DOHH2 (cell line): Measurements from ENCODE around the gene NRAP.

Experiments used
- H3F3A ChIP-seq: fragments of 200-600 bp; sonication (generic), shearing (Covaris generic); 2 replicates; pipeline ENCODE4 v1.6.0; 2016; ENCODE audit warnings: antibody characterized with exemption, mild to moderate bottlenecking; ENCODE audit not compliant: control insufficient read depth, insufficient read depth
- H3K27ac ChIP-seq: fragments of 200-600 bp; sonication (generic); 2 replicates; pipeline ENCODE4 v1.5.1; 2014; ENCODE audit warnings: low read depth, mild to moderate bottlenecking, low read length, moderate library complexity
- H3K27me3 ChIP-seq: fragments of 200-600 bp; sonication (generic); 2 replicates; pipeline ENCODE4 v1.6.1; 2014; ENCODE audit warnings: mild to moderate bottlenecking, low read length, mixed read lengths; ENCODE audit not compliant: control insufficient read depth
- H3K36me3 ChIP-seq: fragments of 200-600 bp; sonication (generic); 2 replicates; pipeline ENCODE4 v1.6.1; 2014; ENCODE audit warnings: mild to moderate bottlenecking, low read length, moderate library complexity, mixed read lengths; ENCODE audit not compliant: control insufficient read depth
- H3K4me1 ChIP-seq: fragments of 200-600 bp; sonication (generic); 2 replicates; pipeline ENCODE4 v1.6.1; 2014; ENCODE audit warnings: mild to moderate bottlenecking, low read length, mixed read lengths; ENCODE audit not compliant: control insufficient read depth
- H3K4me2 ChIP-seq: fragments of 200-600 bp; sonication (generic); 2 replicates; pipeline ENCODE4 v1.6.0; 2014; ENCODE audit warnings: mild to moderate bottlenecking, low read length, moderate library complexity
- H3K4me3 ChIP-seq: fragments of 200-600 bp; sonication (generic); 2 replicates; pipeline ENCODE4 v1.5.1; 2014; ENCODE audit warnings: mild to moderate bottlenecking, low read length, mixed read lengths
- H3K79me2 ChIP-seq: fragments of 200-600 bp; sonication (generic); 2 replicates; pipeline ENCODE4 v1.6.1; 2014; ENCODE audit warnings: mild to moderate bottlenecking, low read length, mixed read lengths; ENCODE audit not compliant: control insufficient read depth
- H3K9me2 ChIP-seq: fragments of 200-600 bp; sonication (generic); replicated peaks from 2 replicates; pipeline ENCODE4 v1.6.1; 2014; ENCODE audit warnings: mild to moderate bottlenecking, low read length, mixed read lengths; ENCODE audit not compliant: control insufficient read depth
- H3K9me3 ChIP-seq: fragments of 200-600 bp; sonication (generic); 2 replicates; pipeline ENCODE4 v1.6.1; 2014; ENCODE audit warnings: antibody characterized with exemption, low read length, mixed read lengths; ENCODE audit not compliant: control insufficient read depth, insufficient read depth
- H4K20me1 ChIP-seq: fragments of 200-600 bp; sonication (generic); 2 replicates; pipeline ENCODE4 v1.6.0; 2014; ENCODE audit warnings: low read depth, mild to moderate bottlenecking, antibody characterized with exemption, low read length, moderate library complexity; ENCODE audit not compliant: control insufficient read depth, insufficient read depth
- EZH2phosphoT487 ChIP-seq: fragments of 200-600 bp; sonication (generic); IDR thresholded peaks from 2 replicates; pipeline ENCODE4 v1.6.1; 2017; ENCODE audit warnings: borderline replicate concordance, mild to moderate bottlenecking, antibody characterized with exemption, low read length, moderate library complexity, mixed read lengths
- TF ChIP-seq, protein P1 (sequence below): fragments of 200-600 bp; sonication (generic); IDR thresholded peaks from one replicate; pipeline ENCODE4 v1.5.1; 2014; ENCODE audit warnings: antibody characterized with exemption, mild to moderate bottlenecking, low read depth, low read length; ENCODE audit not compliant: poor library complexity, severe bottlenecking

Gene NRAP

DNA sequence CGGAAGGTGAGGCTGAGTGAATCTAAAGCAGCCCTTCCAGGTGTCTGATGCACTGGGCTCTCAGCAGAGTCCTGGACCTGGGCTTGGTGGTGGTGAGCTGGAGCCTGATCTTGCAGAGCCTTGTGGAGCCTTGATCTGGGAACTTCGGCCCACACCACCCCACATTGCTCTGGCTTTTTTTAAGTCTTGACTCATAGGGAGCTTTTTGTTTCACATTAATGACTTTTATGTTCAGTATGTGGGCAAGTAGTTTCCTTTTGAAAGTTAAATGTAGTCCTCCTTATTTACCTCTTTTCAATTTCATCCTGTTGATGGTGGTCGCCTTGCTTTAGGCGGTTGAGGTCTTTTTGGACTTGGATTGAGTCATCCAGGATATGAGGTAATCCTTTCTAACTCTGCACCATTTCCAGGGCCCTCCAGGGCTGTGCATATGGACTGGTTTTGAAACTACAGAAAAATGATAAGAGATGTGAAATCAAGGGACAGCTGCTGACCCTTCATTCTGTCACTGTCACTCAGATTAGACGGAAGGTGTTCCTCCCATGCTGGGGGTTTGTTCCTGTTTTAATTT lies 2.9 kb upstream of the NRAP start:
- Histone ChIP-seq H3K4me1 (no peaks in the 10 kb centered on the region), H3K27me3 (no peaks in the 10 kb centered on the region), H3K4me2 (no peak overlapping the region), H3F3A (no peaks in the 10 kb centered on the region), H3K79me2 (no peaks in the 10 kb centered on the region), H3K27ac (no peak overlapping the region), H4K20me1 (no peaks in the 10 kb centered on the region), H3K4me3 (no peak overlapping the region), H3K9me2 (no peaks in the 10 kb centered on the region), H3K36me3 (no peaks in the 10 kb centered on the region), H3K9me3 (no peaks in the 10 kb centered on the region)
- TF ChIP-seq, protein P1, sequence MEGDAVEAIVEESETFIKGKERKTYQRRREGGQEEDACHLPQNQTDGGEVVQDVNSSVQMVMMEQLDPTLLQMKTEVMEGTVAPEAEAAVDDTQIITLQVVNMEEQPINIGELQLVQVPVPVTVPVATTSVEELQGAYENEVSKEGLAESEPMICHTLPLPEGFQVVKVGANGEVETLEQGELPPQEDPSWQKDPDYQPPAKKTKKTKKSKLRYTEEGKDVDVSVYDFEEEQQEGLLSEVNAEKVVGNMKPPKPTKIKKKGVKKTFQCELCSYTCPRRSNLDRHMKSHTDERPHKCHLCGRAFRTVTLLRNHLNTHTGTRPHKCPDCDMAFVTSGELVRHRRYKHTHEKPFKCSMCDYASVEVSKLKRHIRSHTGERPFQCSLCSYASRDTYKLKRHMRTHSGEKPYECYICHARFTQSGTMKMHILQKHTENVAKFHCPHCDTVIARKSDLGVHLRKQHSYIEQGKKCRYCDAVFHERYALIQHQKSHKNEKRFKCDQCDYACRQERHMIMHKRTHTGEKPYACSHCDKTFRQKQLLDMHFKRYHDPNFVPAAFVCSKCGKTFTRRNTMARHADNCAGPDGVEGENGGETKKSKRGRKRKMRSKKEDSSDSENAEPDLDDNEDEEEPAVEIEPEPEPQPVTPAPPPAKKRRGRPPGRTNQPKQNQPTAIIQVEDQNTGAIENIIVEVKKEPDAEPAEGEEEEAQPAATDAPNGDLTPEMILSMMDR = no peak

DNA sequence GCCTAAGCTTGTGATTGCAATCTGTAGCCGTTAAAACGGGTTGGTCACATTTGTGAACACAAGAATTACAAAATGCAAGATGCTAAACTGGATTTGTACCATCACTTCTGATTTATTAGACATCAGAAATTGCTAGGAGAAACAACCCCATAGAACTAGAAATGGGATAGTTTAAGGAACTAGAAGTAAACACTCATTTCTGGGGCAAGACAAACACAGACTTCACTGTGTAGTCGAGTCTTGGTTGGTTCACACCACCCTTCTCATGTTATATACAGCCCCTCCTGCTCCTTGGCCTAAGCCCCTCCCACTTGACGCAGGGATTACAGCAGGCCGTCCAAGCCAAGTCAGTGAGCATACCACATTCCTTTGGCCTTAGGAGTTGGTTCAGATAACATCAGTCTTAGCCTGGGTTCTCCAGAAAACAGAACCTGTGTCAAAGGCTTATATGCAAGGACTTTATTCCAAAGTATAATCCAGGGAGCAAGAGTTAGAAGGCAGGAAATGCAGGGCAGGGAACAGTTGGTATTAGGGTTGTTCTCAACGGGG lies 2.0 kb upstream of the NRAP start:
- H4K20me1 ChIP-seq = no peaks in the 10 kb centered on the region
- H3K36me3 ChIP-seq = no peaks in the 10 kb centered on the region
- no peak overlapping the region for H3K27ac ChIP-seq
- H3K9me3 ChIP-seq = no peaks in the 10 kb centered on the region
- H3F3A ChIP-seq = no peaks in the 10 kb centered on the region
- H3K9me2 ChIP-seq = no peaks in the 10 kb centered on the region
- no peak overlapping the region for H3K4me2 ChIP-seq
- no peaks in the 10 kb centered on the region for H3K4me1 ChIP-seq
- H3K4me3 ChIP-seq = no peak overlapping the region
- no peak for TF ChIP-seq EZH2phosphoT487
- TF ChIP-seq, protein P1 = no peak
- no peaks in the 10 kb centered on the region for H3K27me3 ChIP-seq
- no peaks in the 10 kb centered on the region for H3K79me2 ChIP-seq

- TF ChIP-seq, protein P1 = no peak
- no peak for TF ChIP-seq EZH2phosphoT487
- no peak overlapping the region for H3K27ac ChIP-seq
- H3K36me3 ChIP-seq = no peaks in the 10 kb centered on the region
- no peaks in the 10 kb centered on the region for H3K4me1 ChIP-seq
- H3K9me3 ChIP-seq = no peaks in the 10 kb centered on the region
- H4K20me1 ChIP-seq = no peaks in the 10 kb centered on the region
- no peak overlapping the region for H3K4me2 ChIP-seq
- H3K9me2 ChIP-seq = no peaks in the 10 kb centered on the region
- H3F3A ChIP-seq = no peaks in the 10 kb centered on the region
- H3K79me2 ChIP-seq = no peaks in the 10 kb centered on the region
- H3K4me3 ChIP-seq = no peak overlapping the region
- no peaks in the 10 kb centered on the region for H3K27me3 ChIP-seq
Observed at GRCh38 chr10:113665352-113665751, 1.5 kb upstream of the NRAP start.
